ENCODE data around the gene UAP1L1.

UAP1L1 gene

DNA sequence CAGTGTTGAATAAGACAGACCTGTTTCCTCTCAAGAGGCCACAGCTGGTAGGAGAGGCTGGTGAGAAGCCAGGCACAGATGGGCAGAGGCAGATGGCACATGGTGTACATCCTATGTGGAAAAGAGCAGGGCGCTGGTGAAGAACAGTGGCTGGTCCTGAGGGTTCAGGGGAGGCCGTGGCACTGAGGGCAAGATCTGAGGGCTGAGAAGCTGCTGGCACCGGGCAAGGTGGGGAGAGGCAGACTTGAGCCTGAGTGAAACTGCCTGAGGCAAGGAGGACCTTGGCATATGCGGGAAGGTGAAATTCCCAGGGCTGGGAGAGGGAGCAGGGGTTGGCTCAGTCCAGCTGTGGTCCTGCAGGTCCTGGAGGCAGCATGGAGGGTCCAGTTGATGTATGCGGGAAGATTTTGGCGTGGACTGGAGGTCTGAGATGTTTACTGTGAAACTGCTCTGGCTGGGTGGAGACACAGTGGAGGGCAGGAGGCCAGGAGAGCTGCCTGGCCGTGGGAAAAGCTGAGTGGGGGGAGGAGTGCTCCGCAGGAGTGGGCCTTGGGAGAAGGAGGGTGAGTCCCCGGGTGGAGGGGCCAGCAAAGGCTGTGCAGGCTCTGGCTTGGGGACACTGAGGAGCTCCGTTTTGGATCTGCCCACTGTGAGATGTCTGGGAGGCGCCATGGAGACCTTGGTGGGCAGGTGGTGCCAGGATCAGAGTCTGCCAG, 12.1 kb downstream of the UAP1L1 start:
- DNase-seq (ENCODE audit: low read depth in 2 of 3, low spot score in 2 of 3), result no peak

DNA sequence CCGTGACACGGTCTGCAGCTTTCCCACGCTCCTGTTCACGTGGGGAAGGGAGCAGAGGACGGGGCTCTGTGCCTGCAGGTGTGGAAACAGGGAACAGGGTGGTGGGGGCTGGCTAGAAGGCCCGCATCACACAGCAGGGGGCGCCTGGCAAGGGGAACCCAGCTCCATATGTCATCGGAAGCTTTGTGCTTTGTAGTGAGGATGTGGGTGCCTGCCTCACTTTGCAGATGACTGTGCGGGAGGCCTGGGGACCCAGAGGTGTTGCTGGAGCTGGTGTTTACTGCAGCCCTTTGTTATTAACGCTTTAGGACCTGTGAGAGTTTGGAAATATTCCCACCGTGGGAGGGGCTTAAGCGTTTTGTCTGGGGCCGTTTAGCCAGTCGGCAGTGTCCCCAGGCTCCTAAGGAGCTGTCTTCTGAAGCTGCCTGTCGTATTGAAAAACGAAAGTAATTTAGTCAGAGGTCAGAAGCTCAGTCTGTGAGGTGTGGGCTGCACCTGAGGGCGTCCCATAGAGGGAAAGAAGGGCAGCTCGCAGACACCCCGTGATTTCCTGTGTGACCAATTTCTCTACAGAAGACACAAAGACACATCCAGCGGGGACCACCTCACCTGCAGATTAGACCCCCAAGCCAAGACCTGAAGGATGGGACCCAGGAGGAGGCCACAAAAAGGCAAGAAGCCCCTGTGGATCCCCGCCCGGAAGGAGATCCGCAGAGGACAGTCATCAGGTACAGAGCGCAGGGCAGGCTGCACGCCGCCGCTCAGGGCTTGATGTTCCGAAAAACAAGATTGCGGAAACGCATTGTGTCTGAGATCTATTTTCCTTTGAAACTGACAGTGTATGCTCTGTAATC, 18.6 kb downstream of the UAP1L1 start:
- DNase-seq (ENCODE audit: low read depth in 2 of 3, low spot score in 2 of 3), result peak; percentile 55 to 65 (median 60)

DNA sequence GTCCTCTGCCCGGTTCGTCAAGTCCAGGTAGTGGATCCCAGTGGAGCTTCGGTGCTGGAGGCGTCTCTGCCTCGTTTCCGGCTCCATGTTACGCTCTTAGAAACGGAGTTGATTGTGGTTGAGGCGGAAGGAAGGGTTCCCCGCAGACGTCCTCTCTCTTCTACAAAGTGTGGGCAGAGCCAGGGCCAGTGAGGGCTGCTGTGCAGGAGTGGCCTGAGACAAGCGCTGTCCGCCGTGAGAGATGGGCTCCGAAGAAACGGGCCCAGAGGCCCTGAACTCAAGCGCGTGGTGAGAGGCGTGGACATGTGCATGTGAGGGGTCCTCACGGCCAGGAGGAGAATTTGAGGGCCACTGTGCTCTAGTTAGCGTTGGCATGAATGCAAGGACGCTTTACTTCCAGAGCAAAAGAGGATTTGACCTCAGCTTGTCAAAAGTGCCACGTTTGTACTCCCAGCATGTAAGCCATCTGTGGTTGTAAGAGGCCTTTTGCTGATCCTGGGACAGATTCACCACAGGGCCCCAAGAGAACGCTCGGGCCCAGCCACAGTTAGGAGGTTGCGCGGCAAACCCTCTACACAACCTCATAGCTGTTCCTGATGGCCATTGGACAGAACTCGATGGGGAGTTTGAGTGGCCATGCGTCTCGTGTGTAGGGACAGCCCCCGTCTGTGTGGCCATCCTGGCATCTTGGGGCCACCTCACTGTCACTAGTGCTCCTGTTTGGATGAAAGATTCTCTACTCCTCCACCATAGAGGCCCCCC, 19.6 kb downstream of the UAP1L1 start:
- no peak for DNase-seq (ENCODE audit: low read depth in 2 of 3, low spot score in 2 of 3)

DNA sequence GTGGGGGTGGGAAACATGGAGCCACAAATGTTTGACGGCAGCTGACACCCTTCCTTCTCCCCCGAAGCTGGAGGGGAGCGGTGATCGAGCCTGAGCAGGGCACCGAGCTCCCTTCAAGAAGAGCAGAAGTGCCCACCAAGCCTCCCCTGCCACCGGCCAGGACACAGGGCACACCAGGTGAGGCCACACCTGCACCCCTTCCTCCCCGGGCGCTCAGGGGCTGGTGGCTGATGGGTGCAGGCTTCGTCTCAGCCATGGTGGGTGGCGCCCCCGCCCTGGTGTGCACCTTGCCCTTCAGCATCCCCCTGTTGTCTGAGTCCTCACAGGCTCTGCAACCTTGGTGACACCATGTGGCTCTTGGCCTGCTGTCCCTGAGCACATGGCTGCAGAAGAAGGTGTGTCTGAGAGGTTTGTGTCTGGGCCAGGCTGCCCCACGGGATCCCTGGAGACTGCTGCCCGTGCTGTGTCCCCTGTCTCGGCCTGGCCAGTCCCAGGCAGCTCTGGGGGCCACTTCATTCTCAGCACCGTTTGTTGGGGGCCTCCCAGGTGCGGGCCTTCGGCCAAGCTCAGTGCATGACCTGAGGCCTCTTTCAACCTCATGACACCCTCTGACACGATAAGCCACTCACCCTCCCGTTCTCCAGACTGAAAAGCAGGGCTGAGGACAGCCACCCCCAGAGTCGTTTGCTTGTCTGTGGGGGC, 20.6 kb downstream of the UAP1L1 start:
- no peak for DNase-seq (ENCODE audit: low read depth in 2 of 3, low spot score in 2 of 3)

DNA sequence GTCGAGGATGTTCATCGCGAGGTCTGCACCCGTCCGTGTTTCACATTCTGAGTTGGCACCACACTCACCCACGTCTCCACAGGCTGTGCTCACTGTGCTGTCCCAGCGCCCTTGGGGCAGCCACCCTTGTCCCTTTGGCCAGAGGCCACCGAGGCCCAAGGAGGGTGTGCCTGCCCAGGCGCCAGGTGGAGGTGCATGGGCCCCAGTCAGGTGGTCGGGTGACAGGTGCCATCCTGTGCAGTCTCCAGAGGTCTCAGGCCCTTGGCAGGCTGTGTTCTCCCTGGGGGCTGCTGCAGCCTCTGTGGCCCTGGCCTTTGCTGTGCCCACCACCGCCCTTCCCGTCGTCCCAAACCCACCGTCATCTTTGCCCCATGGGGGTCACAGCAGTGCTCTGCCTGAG, 21.9 kb downstream of the UAP1L1 start:
- DNase-seq (ENCODE audit: low read depth in 2 of 3, low spot score in 2 of 3), result no peak

DNA sequence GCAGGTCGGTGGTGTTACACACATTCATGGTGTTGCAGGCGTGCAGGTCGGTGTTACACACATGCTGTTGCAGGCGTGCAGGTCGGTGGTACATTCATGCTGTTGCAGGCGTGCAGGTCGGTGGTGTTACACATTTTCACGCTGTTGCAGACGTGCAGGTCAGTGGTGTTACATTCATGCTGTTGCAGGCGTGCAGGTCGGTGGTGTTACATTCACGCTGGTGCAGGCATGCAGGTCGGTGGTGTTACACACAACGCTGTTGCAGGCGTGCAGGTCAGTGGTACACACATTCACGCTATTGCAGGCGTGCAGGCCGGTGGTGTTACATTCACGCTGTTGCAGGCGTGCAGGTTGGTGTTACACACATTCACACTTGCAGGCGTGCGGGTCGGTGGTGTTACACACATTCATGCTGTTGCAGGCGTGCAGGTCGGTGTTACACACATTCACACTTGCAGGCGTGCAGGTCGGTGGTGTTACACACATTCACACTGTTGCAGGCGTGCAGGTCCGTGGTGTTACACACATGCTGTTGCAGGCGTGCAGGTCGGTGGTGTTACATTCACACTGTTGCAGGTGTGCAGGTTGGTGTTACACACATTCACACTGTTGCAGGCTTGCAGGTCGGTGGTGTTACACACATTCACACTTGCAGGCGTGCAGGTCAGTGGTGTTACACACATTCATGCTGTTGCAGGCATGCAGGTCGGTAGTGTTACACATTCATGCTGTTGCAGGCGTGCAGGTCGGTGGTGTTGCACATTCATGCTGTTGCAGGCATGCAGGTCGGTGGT, 26.1 kb downstream of the UAP1L1 start:
- DNase-seq (ENCODE audit: low read depth in 2 of 3, low spot score in 2 of 3), result no peak

DNA sequence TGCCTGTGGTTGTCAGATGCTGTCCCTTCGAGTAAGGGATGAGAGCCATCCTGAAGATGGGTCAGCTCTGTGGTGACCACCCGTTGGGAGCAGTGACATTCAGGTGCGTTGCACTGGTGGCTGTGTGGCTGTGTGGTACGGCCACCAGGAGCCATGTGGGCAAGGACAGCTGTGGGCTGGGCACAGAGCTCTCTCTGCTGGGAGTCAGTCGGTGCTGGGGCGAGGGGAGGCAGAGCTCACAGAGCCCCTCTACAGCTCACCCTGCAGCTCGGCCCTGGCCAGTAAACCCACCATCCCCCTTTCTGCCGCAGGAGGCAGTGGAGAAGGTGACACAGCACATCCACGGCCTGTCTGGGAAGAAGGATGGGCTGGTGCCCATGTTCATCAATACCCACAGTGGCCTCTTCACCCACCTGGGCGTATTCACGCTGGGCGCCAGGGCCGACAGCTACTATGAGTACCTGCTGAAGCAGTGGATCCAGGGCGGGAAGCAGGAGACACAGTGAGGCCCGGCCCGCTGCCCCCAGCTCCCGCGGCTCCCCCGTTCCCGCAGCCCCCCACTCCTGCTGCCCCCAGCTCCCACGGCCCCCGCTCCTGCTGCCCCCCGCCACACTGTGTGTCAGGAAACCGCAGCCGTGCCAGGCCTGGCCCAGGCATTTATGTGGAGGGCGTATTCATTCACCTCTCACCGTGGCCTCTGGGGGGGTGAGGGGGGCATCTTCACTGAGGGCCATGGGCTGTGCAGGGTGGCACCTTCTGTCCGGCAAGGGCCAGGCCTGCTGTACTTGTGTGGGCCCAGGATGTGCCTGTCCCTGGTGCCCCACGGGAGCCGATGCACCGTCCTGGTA, 28.7 kb downstream of the UAP1L1 start:
- DNase-seq (ENCODE audit: low read depth in 2 of 3, low spot score in 2 of 3), result no peak

DNA sequence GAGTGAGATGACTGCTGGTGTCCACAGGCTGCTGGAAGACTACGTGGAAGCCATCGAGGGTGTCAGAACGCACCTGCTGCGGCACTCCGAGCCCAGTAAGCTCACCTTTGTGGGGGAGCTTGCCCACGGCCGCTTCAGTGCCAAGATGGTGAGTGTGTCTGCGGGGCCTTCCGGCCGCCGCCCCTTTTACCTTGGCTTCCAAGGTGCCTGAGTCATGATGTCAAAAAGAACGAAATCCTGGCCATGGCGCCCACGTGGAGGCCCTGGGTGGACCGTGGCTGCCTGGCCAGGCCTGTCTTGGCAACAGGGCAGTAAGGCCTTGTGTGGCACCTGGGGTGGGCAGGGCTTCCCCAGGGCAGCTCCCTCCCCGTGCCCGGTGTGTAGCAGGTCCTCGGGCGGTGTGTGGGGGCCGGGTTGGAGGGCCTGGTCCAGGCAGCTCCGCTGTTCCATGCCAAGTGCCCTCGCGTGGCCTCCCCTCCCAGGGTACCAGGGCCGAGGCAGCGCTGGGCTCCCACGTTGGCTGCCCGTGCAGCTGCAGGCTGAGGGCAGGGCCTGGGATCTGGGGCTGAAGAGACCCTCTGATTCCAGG, 29.4 kb downstream of the UAP1L1 start:
- DNase-seq (ENCODE audit: low read depth in 2 of 3, low spot score in 2 of 3), result no peak

DNA sequence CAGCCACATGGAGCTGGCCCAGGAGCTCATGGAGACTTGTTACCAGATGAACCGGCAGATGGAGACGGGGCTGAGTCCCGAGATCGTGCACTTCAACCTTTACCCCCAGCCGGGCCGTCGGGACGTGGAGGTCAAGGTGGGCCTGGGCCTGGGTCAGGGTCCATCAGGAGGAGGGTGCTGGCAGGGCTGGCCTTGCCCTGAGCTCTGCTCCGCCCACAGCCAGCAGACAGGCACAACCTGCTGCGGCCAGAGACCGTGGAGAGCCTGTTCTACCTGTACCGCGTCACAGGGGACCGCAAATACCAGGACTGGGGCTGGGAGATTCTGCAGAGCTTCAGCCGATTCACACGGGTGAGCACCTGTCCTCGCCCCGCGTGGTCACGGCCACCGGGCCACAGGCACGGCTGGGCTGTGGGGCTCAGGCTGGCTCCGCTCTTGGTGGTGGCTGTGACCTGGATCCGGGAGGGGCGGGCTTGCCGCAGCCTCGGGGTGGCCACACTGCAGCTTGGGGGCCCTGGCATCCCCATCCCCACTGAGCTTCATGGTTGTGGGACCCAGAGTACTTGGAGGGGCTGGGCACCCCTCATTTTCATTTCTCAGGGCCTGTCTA, 30.1 kb downstream of the UAP1L1 start:
- no peak for DNase-seq (ENCODE audit: low read depth in 2 of 3, low spot score in 2 of 3)

DNA sequence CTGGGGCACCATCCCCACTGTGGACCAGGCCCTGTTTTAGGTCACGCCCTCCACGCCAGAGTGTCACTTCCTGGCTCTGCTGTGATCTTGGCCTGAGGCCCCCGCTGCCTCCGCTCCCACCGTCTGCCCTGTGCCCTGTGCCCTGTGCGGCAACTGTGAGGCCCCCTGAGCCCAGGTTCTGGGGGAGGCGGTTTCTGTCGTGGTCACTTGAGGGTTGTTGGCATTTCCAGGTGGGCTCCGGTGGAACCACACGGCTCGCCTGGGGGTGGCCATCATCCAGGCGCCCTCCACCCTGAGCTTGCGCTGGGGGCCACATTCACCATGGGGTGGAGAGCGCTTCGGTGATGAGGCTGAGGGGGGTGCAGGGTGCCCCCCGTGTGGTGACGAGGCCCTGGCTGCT, 30.7 kb downstream of the UAP1L1 start:
- DNase-seq (ENCODE audit: low read depth in 2 of 3, low spot score in 2 of 3), result no peak

DNA sequence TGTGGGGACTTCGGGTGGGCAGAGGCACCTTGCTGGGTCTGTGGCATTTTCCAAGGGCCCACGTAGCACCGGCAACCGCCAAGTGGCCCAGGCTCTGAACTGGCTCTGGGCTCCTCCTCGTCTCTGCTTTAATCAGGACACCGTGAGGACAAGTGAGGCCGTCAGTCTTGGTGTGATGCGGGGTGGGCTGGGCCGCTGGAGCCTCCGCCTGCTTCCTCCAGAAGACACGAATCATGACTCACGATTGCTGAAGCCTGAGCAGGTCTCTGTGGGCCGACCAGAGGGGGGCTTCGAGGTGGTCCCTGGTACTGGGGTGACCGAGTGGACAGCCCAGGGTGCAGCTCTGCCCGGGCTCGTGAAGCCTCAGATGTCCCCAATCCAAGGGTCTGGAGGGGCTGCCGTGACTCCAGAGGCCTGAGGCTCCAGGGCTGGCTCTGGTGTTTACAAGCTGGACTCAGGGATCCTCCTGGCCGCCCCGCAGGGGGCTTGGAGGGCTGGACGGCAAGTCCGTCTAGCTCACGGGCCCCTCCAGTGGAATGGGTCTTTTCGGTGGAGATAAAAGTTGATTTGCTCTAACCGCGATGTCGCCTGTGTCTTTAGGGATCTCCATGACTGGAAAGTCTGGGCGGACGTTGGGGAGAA, 31.4 kb downstream of the UAP1L1 start:
- no peak for DNase-seq (ENCODE audit: low read depth in 2 of 3, low spot score in 2 of 3)

DNA sequence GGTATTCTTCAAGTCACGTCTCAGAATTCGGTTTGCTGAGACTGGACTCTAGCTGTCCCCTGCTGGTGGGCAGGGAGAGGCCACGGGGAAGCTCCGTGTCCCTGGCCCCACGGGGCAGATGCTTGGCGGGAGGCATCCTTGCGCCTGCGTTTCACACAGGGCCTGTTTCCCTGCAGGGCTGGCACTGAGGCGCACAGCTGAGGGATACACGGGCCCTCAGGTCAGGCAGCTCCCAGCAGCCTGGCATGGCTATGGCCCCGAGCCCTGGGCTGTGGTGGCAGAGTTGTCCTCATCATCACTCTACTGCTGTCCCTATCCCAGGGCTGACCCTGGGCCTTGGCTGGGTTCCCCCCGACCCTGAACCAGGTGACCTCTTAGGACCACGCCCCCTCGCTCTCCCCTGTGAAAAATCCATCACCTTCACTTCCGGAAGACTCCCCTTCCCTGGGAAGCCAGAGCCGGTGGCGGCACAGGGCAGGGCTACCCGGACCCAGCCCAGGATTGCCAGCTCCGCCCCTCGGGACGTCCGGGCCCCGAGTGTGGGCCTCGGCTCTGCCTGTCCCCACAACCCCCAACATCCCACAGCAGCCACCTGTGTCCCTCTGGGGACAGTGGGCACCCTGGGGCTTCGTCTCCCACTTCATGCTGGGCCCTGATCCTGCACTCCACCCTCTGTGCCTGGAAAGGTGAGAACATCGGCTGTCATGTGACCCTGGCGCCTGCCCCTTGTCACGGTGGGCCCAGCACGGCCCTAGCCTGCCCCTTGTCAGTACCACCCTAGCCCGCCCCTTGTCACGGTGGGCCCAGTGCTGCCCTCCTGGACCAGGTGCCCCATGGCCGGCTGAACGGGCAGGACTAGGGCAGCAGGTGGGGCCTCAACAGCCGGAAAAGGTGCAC, 32.2 kb downstream of the UAP1L1 start:
- DNase-seq (ENCODE audit: low read depth in 2 of 3, low spot score in 2 of 3), result no peak

DNA sequence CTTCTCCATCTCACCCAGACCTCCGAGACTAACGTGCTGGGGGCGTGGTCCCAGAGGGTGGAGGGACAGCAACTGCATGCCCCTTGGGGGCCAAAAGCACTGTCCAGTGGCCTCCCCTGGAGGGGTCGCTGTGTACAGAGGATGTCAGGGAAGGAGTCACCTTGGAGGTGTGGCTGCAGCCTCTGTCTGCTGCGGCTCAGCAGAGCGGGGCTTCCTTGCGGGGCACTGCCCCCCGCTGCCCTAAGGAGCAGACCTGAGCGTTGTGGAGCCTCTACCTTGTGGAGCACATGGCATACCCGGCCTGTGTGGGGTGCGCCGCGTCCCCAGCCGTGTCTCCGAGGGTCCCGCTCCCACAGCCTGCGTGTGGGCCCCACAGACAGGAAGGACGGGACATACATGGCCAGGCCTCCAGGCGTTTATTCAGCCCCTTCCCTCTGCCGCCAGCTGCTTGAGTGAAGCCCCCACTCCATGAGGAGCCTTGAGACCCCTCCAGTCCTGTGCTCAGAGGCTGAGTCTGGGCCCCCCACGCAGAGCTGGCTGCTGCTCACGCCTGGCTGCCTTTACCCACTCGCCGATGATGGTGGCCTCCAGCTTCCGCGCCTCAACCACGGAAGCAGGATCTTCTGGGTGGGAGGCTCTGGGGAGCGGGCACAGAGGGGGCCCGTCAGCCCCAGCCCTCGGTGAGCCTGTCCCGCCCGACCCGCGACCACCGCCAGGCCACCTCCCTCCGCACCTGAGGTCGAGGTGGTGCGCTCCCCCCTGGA, 33.0 kb downstream of the UAP1L1 start:
- DNase-seq (ENCODE audit: low read depth in 2 of 3, low spot score in 2 of 3), result no peak

DNA sequence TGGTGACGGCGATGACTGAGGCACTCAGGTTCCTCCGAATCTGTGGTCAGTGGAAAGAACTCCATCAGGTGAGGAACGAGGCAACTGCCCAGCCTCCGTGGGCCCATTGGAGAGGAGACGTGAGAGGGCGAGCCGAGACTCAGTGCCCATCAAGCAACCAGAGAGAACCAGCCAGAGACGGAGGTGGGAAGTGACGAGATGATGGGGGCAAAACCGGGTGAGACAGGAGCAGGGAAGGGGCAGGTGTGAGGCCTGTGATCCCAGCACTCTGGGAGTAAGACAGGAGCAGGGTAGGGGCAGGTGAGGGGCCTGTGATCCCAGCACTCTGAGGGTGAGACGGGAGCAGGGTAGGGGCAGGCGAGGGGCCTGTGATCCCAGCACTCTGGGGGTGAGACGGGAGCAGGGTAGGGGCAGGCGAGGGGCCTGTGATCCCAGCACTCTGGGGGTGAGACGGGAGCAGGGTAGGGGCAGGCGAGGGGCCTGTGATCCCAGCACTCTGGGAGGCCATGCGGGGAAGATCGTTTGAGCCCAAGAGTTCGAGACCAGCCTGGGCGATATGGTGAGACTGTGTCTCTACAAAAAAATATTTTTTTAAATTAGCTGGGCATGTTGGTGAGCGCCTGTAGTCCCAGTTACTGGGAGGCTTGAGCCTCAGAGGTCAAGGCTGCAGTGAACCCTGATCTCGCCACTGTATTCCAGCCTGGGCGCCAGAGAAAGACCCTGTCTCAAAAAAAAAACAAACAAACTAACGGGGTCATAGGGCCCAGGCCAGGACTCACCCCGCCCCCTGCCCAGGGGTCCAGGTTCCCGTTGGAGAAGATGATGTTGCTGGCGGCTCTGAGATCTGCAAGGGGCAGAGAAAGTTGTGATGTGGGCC, 33.8 kb downstream of the UAP1L1 start:
- DNase-seq (ENCODE audit: low read depth in 2 of 3, low spot score in 2 of 3), result no peak

DNA sequence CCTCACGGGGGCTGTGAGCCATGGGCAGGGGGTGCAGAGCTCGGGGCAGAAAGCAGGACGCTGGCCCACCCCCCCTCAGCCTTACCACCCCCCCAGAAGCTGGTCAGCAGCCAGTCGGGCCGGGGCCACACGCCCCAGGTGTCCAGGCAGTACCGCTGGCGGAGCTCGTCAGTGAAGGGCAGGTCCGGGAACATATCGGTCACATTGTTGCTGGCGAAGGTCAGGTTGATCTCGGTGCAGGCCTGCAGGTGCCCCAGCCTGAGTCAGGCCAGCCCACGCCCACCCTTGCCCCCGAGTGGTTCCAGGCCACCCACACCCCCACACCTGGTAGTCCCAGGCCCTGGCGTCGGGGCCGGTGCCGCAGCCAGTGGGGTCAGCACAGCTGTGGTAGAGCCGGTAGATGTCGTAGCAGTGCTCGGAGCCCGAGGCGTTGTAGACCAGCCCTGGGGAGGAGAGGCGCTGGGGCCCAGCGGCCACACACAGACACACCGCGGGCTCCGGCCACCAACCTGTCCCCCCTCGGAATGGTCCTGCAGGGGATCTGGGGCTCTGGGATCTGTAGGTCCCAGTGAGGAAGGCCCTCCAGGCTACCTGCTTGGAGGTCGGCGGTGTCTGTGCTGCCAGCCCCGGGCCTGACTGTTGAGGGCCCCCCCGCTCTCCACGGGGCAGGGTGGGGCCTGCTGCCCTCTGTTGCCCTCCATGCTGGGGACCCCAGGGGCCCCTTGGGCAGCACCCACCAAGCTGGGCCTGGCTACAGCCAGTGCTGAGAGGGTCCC, 34.7 kb downstream of the UAP1L1 start:
- DNase-seq (ENCODE audit: low read depth in 2 of 3, low spot score in 2 of 3), result no peak

Measured in activated CD8-positive, alpha-beta memory T cell treated with anti-CD3 and anti-CD28 coated beads for 48 hours (primary cell).